Measurements from ENCODE around the gene TRIM2. TPM values are rescaled to one million over a fixed set of nuclear protein-coding genes. Genes with fewer than 3 reads are reported as not detected.
"Not testable (repeated sequence)": the region's sequence is repeated elsewhere in the genome, so short reads cannot be mapped to it uniquely, and the experiment has no call there.

The TRIM2 gene
- total RNA-seq, 1 donor from 2014 or later = 50.1 TPM

DNA sequence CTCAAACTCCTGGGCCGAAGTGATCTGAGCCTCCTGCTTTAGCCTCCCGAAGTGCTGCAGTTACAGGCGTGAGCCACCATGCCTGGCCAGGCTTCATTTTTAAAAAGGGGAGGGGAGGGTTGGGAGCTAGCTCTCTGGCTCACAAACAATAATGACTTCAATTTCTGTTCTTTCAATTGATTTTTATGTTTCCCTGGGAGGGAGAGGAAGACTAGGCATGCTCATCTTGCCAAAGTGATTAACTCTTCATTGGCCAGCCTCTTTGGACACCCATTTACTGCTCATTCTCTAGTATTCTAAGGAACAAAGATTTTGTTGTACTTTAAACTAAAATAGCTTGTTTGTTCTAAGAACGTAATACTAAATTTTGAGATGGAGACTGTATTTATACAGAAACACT lies 43.4 kb upstream of the TRIM2 start:
- H3K36me3 Mint-ChIP-seq = no peaks in the 10 kb centered on the region
- no peak for DNase-seq (ENCODE audit: low spot score in 2 of 2, unreplicated experiment in 2 of 2)
- H3K4me1 Mint-ChIP-seq = peaks cover 6% of the 10 kb centered on the region
- H3K27ac Mint-ChIP-seq = no peak overlapping the region
- no peak overlapping the region for H3K4me3 Mint-ChIP-seq
- peaks cover 13% of the 10 kb centered on the region for H3K9me3 Mint-ChIP-seq
- TF ChIP-seq, protein P1, sequence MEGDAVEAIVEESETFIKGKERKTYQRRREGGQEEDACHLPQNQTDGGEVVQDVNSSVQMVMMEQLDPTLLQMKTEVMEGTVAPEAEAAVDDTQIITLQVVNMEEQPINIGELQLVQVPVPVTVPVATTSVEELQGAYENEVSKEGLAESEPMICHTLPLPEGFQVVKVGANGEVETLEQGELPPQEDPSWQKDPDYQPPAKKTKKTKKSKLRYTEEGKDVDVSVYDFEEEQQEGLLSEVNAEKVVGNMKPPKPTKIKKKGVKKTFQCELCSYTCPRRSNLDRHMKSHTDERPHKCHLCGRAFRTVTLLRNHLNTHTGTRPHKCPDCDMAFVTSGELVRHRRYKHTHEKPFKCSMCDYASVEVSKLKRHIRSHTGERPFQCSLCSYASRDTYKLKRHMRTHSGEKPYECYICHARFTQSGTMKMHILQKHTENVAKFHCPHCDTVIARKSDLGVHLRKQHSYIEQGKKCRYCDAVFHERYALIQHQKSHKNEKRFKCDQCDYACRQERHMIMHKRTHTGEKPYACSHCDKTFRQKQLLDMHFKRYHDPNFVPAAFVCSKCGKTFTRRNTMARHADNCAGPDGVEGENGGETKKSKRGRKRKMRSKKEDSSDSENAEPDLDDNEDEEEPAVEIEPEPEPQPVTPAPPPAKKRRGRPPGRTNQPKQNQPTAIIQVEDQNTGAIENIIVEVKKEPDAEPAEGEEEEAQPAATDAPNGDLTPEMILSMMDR (IDR thresholded peaks at IDR 0.05; ENCODE audit: unreplicated experiment) = no peak
- peaks cover 6% of the 10 kb centered on the region for H3K27me3 Mint-ChIP-seq (ENCODE audit: low read depth)

DNA sequence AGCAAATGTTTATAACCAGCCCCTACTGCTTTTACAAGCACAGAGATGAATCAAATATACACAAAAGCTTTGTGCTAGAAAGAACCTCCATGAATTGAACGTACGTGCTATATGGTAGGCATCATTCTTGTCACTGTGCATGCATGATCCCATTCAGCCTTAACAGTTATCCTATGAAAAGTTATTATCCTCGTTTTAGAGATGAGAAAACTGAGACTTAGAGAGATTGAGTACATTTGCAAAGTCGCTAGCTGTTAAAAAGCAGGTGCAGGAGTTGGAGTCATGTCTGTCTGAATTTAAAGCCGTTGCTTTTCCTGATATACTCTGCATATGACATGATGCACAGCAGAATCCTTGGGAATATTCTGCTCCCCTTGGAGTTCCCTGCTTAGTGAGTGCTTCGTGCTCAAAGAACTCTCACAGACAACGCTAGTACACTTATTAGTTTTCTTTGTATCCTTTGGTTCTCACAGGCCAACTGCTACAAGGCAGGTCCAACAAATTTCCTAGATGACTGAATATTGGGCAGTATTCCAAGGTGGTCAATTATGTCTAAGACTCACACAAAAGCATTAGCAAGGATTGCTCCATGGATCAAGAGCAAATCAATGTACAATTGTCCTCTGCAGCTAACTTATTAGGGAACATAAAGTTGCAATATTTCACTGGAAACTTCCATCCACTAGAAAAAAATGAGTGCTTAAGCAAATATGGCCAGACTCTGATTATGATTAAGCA lies 42.8 kb upstream of the TRIM2 start:
- peaks cover 2% of the 10 kb centered on the region for H3K27me3 Mint-ChIP-seq (ENCODE audit: low read depth)
- TF ChIP-seq, protein P1 (IDR thresholded peaks at IDR 0.05; ENCODE audit: unreplicated experiment) = no peak
- H3K36me3 Mint-ChIP-seq = no peaks in the 10 kb centered on the region
- H3K4me1 Mint-ChIP-seq = peaks cover 1% of the 10 kb centered on the region
- peaks cover 13% of the 10 kb centered on the region for H3K9me3 Mint-ChIP-seq
- DNase-seq (ENCODE audit: low spot score in 2 of 2, unreplicated experiment in 2 of 2) = no peak
- no peak overlapping the region for H3K4me3 Mint-ChIP-seq
- no peak overlapping the region for H3K27ac Mint-ChIP-seq

DNA sequence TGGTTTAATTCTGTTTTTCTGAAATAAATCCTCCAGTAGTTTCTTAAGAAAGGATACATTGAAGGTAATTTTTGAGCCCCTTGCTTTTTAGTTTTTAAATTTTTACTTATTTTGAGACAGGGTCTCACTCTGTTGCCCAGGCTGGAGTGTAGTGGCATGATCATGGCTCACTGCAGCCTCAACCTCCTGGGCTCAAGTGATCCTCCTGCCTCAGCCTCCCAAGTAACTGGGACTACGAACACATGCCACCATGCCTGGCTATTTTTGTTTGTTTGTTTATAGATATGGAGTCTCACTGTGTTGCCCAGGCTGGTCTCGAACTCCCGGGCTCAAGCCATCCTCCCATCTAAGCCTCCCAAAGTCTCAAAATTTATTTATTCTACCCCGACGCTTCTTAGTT lies 39.0 kb upstream of the TRIM2 start:
- not testable (repeated sequence) for H3K36me3 Mint-ChIP-seq; H3K27me3 Mint-ChIP-seq (ENCODE audit: low read depth); DNase-seq (ENCODE audit: low spot score in 2 of 2, unreplicated experiment in 2 of 2); H3K4me3 Mint-ChIP-seq; H3K4me1 Mint-ChIP-seq; H3K27ac Mint-ChIP-seq
- H3K9me3 Mint-ChIP-seq = peaks cover 13% of the 10 kb centered on the region

GRCh38 chr4:153166716-153167501 lies 37.3 kb upstream of the TRIM2 start:
- Mint-ChIP-seq H3K27me3 (ENCODE audit: low read depth) (peaks cover 2% of the 10 kb centered on the region), H3K4me3 (no peak overlapping the region), H3K27ac (no peak overlapping the region), H3K36me3 (no peaks in the 10 kb centered on the region), H3K9me3 (peaks cover 13% of the 10 kb centered on the region), H3K4me1 (peaks cover 4% of the 10 kb centered on the region)
- TF ChIP-seq, protein P1 (IDR thresholded peaks at IDR 0.05; ENCODE audit: unreplicated experiment) = no peak
- no peak for DNase-seq (ENCODE audit: low spot score in 2 of 2, unreplicated experiment in 2 of 2)

GRCh38 chr4:153169776-153170175 lies 34.5 kb upstream of the TRIM2 start:
- Mint-ChIP-seq H3K4me3 (no peak overlapping the region), H3K9me3 (peaks cover 4% of the 10 kb centered on the region), H3K27me3 (ENCODE audit: low read depth) (peaks cover 2% of the 10 kb centered on the region), H3K4me1 (peaks cover 4% of the 10 kb centered on the region), H3K36me3 (no peaks in the 10 kb centered on the region), H3K27ac (no peak overlapping the region)
- TF ChIP-seq, protein P1 (IDR thresholded peaks at IDR 0.05; ENCODE audit: unreplicated experiment) = no peak
- no peak for DNase-seq (ENCODE audit: low spot score in 2 of 2, unreplicated experiment in 2 of 2)

DNA sequence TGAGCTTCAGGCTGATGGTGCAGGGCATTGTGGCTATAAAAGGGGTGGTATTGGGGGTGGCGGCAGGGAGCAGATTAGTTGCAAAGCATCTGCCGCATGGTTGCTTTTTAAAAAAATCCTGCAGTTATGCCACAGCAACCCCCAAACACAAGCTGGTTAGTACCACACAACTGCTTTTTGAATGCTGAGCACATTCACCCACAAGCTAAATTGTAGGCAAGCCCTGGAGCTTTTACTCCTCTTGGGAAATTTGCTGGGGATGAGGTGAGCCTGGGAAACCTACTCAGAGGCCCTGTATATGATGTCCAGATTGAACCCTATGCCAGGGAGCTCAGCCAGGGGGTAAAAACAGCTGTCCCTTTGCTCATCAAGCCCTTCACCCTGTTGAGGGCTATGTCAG lies 33.8 kb upstream of the TRIM2 start:
- Mint-ChIP-seq H3K27me3 (ENCODE audit: low read depth) (peaks cover 2% of the 10 kb centered on the region), H3K27ac (no peak overlapping the region), H3K9me3 (no peaks in the 10 kb centered on the region), H3K36me3 (no peaks in the 10 kb centered on the region), H3K4me3 (no peak overlapping the region), H3K4me1 (peaks cover 4% of the 10 kb centered on the region)
- DNase-seq (ENCODE audit: low spot score in 2 of 2, unreplicated experiment in 2 of 2) = no peak
- TF ChIP-seq, protein P1 (IDR thresholded peaks at IDR 0.05; ENCODE audit: unreplicated experiment) = no peak

All from mesothelial cell of epicardium (in vitro differentiated cells).